ENCODE measurements around the gene GRB7. TPM values are rescaled to one million over a fixed set of nuclear protein-coding genes. Genes with fewer than 3 reads are reported as not detected.

GRB7 gene
- total and polyA plus RNA-seq, 2 experiments from 2014 or later, result 12.8 to 28.9 TPM

DNA sequence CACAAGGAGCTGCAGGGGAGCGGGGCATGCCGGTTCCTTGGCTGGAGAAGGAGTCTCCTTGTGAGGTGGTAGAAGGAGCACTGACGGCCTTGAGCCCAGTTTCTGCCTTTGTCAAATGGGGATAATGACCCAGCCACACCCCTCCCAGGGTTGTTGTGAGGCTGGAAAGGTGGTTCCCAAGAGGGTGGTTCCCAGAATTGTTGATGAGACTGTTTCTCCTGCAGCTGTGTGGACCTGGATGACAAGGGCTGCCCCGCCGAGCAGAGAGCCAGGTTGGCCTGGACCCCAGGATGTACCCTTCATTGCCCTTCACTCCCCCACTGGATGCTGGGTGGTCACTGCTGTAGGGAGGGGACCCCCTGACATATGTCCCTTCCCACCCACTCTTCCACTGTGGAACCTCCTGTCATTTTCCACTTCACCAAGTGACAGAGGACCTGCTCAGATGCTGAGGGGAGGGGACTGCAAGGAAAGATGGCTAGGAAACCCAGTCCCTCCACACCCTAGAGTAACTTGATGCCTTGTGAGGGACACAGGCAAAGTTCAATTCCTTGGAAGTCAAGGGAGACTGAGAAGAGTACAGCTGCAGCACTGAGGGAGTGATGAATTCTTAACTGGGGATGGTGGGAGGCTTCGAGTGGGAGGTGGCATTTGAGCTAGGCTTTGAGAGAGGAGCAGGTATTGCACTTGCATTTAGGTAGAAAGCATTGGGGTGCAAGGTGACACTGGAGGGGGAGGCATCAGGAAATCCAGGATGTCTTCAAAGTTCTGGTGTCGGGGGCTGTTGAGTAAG lies 18.0 kb upstream of the GRB7 start:
- no peak overlapping the region for H2AFZ ChIP-seq
- TF ChIP-seq POLR2AphosphoS5 (IDR thresholded peaks at IDR 0.05; ENCODE audit: low read depth), result no peak
- no peak for TF ChIP-seq ZNF331 (CRISPR knock-in tag; IDR thresholded peaks at IDR 0.05; ENCODE audit: low read depth)
- no peak for TF ChIP-seq CREB1 (CRISPR knock-in tag; IDR thresholded peaks at IDR 0.05; ENCODE audit: low read depth)
- TF ChIP-seq NANOG (IDR thresholded peaks at IDR 0.05; ENCODE audit: borderline replicate concordance), result no peak
- TF ChIP-seq ETS1 (IDR thresholded peaks at IDR 0.05), result no peak
- TF ChIP-seq CTCF (conservative IDR thresholded peaks at IDR 0.05; ENCODE audit: low read depth in 2 of 2), result no peak
- no peak for TF ChIP-seq REST (IDR thresholded peaks at IDR 0.05; ENCODE audit: unreplicated experiment)
- TF ChIP-seq JUNB (IDR thresholded peaks at IDR 0.05; ENCODE audit: unreplicated experiment), result no peak
- TF ChIP-seq ZNF114 (CRISPR knock-in tag; IDR thresholded peaks at IDR 0.05), result no peak
- H3K4me3 Mint-ChIP-seq, result no peak overlapping the region
- no peaks in the 10 kb centered on the region for H3K9me3 Mint-ChIP-seq
- H3F3A ChIP-seq (replicated peaks; ENCODE audit: low read depth), result peaks cover 28% of the 10 kb centered on the region
- no peaks in the 10 kb centered on the region for H3K9me2 ChIP-seq (ENCODE audit: insufficient read depth)
- peaks cover 26% of the 10 kb centered on the region for H3K27me3 Mint-ChIP-seq (ENCODE audit: insufficient read depth, low read depth, poor library complexity)
- no peaks in the 10 kb centered on the region for H3K4me1 ChIP-seq (ENCODE audit: insufficient read depth)
- ATAC-seq (no peak), DNase-seq (ENCODE audit: low spot score) (no peak)
- peaks cover 6% of the 10 kb centered on the region; the same call in 1 of the 2 replicates for H4K20me1 ChIP-seq (replicated peaks; ENCODE audit: insufficient read depth)
- H3K36me3 Mint-ChIP-seq (ENCODE audit: low read depth), result peaks cover 90% of the 10 kb centered on the region
- no peak overlapping the region for H3K4me3 ChIP-seq
- H3K4me1 Mint-ChIP-seq, result peaks cover 10% of the 10 kb centered on the region
- no peaks in the 10 kb centered on the region for H3K27me3 ChIP-seq (ENCODE audit: insufficient read depth)
- H3K27ac ChIP-seq (ENCODE audit: low read depth), result no peak overlapping the region
- H3K79me2 ChIP-seq (replicated peaks; ENCODE audit: insufficient read depth), result no peaks in the 10 kb centered on the region
- H3K4me2 ChIP-seq, result no peak overlapping the region
- no peak overlapping the region for H3K27ac Mint-ChIP-seq
- H3K36me3 ChIP-seq (ENCODE audit: insufficient read depth), result peaks cover 23% of the 10 kb centered on the region

All from GM23338 (cell line).